ENCODE results near the gene CAMTA2.
A peak's percentile ranks its signal among the peaks of the same experiment; 100 is the strongest.

The CAMTA2 gene

DNA sequence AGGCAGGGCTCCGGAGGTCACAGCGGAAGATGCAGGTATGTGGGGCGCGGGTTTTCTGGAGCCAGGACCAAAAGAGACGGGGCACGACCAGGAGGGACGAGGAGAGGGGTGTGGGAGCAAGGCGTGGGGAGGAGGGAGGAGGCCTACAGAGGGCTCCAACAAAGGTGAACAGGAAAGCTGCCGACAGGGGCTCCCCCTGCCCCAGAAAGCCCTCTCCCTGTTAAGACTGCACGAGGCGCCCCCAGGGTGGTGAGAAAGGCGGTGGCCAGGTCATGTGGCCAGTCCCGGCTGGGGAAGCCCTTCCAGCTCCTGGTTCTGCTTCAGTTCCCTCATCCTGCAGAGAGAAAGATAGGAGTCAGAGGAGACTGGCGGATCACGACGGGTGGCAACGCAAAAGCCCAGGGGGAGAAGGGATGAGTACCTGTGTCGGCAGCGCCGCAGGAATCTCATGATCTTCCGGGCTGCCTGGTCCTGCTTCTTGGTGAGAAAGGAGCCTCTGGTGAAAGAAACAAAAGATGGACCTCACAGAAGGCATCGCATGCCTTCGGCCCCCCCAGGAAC, 18.9 kb downstream of the CAMTA2 start:
- DNase-seq = no peak

GRCh38 chr17:4967539-4968485, 19.7 kb downstream of the CAMTA2 start, which contains the start of gene SPAG7:
Gene SPAG7 (minus strand): TSS chr17:4967817. CDS start chr17:4967804, 13 bp downstream.
- DNase-seq = peak; percentile 92

DNA sequence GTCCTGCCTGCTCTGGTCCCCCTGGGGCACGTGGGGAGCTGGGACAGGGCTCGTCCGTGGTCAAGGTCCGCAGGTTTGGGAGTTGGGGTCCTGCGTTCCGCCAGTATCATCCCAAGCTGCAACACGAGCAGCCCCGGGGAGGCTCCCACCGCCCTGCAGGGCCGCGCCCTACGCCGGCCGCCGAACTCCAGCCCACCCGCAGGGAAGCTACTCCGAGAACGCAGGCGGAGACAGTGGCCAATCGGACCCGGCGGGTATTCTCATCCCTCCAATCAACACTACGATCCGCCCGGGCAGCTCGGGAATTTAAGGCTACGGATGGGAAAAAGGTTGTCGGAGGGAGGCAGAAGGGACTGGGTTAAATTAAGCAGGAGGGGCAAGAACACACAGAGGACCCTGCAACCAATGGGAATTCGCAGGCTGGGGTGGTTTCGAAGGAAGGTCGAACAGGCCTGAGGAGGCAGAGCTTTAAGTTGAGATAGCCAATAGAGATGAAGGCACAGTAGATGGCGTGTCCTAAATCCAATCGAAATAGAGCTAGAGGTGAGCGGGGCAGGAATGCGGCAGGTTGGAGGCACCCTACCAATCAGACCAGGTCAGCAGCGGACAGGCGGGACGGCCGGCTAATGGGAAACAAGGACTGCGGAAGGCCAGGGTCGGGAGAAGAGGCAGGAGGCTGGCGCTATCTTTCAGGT, 20.5 kb downstream of the CAMTA2 start:
- peak; percentile 96 for DNase-seq

GRCh38 chr17:4965311-4965986, 22.0 kb downstream of the CAMTA2 start:
- DNase-seq = no peak

DNA sequence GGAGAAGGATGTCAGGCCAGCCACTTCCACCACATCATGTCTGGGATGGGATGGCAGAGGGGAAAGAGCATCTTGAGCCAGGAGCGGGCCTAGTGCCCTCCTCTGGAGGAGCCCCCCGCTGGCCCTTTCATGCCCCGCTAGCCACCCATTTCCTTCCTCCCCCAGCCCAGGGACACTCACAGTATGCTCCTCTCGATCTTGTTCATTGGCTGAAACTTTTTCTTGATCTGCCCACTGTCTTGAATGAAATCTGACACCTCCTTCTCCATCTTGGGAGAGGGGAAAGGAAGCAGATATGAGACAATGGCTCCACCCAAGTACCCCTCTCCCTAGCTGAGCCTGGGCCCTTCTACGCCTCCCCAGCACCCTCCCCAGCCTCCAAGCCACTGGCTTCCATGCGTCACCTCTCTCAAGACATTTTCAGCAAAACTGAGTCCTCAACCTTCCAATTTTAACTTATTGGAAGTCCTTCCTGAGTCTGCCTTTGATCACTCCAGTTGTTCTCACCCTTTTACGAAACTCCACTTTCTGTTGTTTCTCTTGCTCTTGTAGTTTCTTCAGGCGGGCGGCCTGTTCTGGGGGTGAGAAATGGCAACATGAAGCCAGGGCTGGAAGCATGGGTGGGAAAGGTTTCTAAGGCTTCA, 27.1 kb downstream of the CAMTA2 start:
- DNase-seq = no peak

DNA sequence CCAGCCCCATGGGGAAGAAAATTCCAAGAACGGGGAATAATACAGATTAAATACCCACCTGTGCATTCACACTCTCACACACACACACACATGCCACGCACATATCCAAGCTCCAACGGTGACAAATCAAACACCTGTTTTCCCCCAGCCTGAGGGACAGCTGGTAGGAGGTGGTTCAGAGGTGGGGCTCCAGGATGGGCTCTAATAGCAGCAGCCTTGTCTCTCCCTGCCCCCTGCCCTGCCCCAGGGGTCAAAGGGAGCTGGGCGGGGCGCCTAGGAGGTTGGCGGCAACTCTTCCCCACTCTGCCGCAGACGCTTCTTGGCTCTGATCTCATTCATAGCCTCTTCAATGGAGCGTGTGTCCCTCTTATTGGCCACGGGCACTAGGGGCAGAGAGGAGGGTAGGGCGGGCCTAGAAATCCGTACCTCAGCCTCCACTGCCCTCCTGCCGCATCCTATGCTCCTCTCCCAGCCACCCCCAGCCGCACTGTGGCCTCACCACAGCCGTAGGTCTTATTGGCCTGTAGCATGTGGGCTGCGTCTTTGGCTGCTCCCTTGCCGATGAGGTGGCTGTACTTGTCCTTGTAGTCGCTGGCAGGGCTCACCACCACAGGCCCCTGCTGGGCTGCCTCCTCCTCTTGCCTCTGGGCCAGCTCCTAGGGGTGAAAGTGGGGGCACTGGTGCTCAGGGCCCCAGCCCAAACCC, 28.1 kb downstream of the CAMTA2 start:
- DNase-seq = no peak

- DNase-seq = no peak
These were observed 29.4 kb downstream of the CAMTA2 start for GRCh38 chr17:4958102-4958501.

GRCh38 chr17:4956493-4957061, 30.9 kb downstream of the CAMTA2 start:
- no peak for DNase-seq

DNA sequence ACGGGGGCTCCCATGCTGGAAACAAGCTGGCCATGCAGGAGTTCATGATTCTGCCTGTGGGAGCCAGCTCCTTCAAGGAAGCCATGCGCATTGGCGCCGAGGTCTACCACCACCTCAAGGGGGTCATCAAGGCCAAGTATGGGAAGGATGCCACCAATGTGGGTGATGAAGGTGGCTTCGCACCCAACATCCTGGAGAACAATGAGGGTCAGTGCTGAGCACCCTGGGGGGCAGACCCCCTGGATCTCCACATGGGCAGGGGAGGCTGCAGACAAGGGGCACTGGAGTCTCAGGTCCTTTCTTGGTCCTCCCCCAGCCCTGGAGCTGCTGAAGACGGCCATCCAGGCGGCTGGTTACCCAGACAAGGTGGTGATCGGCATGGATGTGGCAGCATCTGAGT, 32.4 kb downstream of the CAMTA2 start:
- no peak for DNase-seq

- DNase-seq = no peak
These were observed 34.0 kb downstream of the CAMTA2 start for GRCh38 chr17:4953451-4953961.

DNA sequence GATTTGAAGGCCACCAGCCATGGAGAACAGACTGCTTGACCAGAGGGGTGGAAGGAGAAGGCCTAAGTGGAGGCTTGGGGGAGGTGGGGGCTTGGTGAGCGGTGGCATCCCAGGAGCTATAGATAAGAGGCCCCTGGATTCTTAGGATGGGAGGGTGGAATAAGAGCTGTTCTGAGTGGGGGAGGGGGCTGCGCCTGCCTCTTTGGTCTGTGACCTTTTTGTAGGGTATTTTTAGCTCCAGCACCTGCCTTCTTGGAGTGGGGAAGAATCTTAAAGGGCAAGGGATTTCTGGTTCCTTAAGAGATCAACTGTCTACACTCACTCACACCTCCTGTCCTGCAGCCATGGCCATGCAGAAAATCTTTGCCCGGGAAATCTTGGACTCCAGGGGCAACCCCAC, 36.0 kb downstream of the CAMTA2 start:
- no peak for DNase-seq

GRCh38 chr17:4950746-4951204, 36.7 kb downstream of the CAMTA2 start, which contains the start of gene ENO3:
Gene ENO3 (plus strand): TSS chr17:4951119. CDS start chr17:4951830, 711 bp downstream.
- DNase-seq = no peak

DNA sequence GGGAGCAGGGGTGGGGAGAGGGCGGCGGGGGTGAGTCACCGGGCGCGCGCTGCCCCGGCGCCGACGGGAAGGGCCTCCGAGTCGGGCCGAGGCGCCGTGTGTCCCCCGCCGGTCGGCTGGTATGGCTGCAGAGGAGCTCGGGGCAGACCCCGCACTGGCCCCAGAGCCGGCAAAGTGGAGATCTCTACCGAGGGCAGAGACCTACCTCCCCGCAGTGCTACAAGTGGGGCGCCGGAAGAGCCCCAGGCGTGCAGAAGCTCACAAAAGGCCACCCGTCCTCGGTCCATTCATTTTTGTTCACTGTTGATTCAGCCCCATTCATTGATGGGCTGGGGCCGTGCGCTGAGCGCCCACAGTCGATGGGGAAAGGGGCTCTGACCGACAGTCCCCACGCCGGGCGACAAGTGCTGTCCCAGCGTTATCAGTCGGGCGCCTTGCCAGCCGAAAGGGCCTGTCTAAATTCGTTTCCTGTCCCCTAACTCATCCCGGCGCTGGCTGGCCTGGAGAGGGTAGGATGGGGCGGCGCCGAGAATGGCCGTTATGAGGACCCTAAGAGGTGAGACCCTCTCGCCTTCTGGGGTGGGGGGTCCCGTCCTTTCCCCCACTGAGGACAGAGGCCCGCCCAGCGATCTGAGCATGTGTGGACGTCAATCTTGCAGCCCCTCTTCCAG, 37.3 kb downstream of the CAMTA2 start:
- DNase-seq = no peak

DNA sequence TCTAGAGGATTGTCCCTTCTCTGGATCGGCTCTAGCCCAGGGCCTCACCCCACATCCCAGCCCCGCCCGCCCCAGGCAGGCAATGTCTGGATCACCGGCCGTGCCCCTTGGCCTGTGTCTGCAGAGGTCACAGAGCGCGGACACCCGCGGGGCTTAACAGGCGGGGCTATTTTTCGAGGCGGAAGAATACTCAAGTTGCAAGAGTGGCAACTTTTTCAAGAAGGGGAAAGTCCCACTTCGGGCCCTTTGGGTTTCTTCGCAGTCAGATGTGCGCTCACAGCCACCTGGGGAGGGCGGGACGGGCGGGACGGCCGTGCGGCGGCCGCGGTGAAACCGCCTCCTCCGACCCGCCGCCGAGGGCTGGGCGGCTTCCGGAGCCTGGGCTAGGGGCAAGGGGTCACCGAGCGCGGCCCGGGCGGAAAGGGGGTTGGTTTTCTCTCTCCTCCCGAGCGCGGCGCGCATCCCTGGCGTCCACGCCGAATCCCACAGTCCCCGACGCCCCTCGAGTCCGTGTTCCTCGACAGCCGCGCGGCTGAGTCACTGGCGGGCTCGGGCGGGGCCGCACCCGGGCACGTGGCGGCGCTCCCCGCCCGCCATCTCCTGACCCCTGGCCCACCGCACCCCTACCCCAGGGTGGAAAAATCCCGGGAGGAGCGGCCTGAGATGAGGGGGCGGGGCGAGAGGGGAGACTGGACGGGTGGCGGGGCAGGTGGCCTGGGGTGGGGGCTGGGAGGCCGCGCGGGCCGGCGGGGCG, 38.0 kb downstream of the CAMTA2 start:
- no peak for DNase-seq

GRCh38 chr17:4948931-4949320, 38.5 kb downstream of the CAMTA2 start:
- DNase-seq = peak; percentile 73

GRCh38 chr17:4948166-4948930, 39.1 kb downstream of the CAMTA2 start, which contains the start of gene PFN1:
Gene PFN1 (minus strand): TSS chr17:4948530. CDS start chr17:4948394, 136 bp downstream.
- peak; percentile 73 for DNase-seq

DNA sequence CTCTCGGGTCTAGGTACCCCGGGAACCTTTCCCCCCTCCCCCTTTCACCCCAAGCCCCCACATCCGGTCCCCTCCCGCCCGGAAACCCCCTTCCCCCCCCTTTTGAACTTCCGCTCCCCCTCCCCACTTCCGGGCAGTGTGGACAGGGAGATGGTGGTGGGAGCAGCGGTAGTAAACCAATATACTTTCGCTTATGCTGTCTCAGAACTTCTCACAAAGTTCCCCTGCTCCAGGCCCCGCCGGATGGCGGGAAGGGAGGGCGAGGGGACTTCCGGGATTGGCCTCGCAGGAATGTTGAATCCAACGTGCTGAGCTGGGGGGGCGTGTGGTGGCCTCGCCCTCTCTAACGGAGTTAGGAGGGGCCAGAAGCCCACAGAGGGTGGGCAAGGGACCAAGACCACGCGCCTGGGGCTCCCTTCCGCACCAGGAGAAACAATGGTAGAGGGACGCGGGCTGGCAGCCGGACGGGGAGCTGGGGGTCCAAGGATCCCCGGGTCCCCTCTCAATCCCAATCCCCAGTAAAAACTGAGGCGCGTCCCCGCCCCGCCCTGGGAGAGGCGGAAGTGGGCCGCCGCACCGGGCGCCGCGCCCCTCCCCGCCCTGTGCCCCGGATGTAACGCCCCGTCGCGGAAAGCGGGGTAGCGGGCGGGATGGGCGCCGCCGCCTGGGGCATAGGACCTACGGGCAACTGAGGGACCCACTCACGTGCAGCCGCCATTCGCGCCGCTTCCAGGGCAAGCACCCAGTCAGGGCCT, 39.9 kb downstream of the CAMTA2 start:
- DNase-seq = peak; percentile 11

DNA sequence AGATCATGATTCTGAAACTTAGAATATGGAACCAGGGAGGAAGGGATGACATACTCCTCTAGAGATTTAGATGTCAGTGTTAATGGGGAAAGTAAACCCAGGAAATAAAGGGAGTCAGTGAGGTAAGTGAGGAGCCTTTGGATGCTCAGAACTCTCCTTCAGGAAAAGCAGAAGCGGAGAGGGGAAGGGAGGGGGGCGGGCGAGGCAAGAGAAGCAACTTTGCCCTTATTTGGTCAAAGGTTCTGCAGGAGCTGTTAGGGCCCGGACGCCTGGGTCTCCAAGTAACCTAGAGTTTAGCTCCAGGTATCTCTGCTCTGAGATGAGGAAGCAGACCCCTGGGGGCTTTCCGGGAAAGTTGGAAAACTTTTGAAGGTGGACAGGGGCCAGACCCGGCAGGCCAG, 40.5 kb downstream of the CAMTA2 start:
- DNase-seq = no peak

Data from NCI-H2227 treated with DMSO at 0.1 percent for 48 hours (cell line).